Activated B cell treated with CpG ODN at 0.5 μM for 24 hours (primary cell): ENCODE results near the gene NOD1. TPM values are rescaled to one million over a fixed set of nuclear protein-coding genes. Genes with fewer than 3 reads are reported as not detected.
"Not testable (repeated sequence)": the region's sequence is repeated elsewhere in the genome, so short reads cannot be mapped to it uniquely, and the experiment has no call there.

Experiments used
- ATAC-seq: fragments of 200-7000 bp; cut with Tn5 transposase; one replicate; pipeline ENCODE4 v1.10.0; 2021; ENCODE audit warnings: low read depth, mild to moderate bottlenecking, moderate library complexity
- CTCF ChIA-PET: fragments of 350-600 bp; sonication (Branson Sonifier 250); formaldehyde crosslinking; loops from one replicate; lab custom pipeline; 2021; ENCODE audit warnings: antibody characterized with exemption; lab: Charles Lee
- POLR2A ChIA-PET: fragments of 350-600 bp; sonication (Branson Sonifier 250); formaldehyde crosslinking; loops from one replicate; lab custom pipeline; 2021; ENCODE audit warnings: antibody characterized with exemption; lab: Charles Lee
- DNase-seq: peaks from one replicate; pipeline ENCODE4 v3.0.0; 2022
- H3K27ac Mint-ChIP-seq: one replicate; pipeline ENCODE4 v1.8.0; 2020; ENCODE audit warnings: mixed read lengths
- H3K27me3 Mint-ChIP-seq: one replicate; pipeline ENCODE4 v1.8.0; 2021; ENCODE audit warnings: mixed read lengths
- H3K36me3 Mint-ChIP-seq: one replicate; pipeline ENCODE4 v1.8.0; 2021; ENCODE audit warnings: low read depth, mixed read lengths
- H3K4me1 Mint-ChIP-seq: one replicate; pipeline ENCODE4 v1.8.0; 2021; ENCODE audit warnings: mixed read lengths
- H3K4me3 Mint-ChIP-seq: one replicate; pipeline ENCODE4 v1.8.0; 2020; ENCODE audit warnings: mild to moderate bottlenecking, mixed read lengths
- H3K9me3 Mint-ChIP-seq: one replicate; pipeline ENCODE4 v1.8.0; 2020; ENCODE audit warnings: mixed read lengths
- CTCF ChIP-seq: fragments of 200-600 bp; IDR thresholded peaks from one replicate; pipeline ENCODE4 v1.8.0; 2022; ENCODE audit warnings: antibody characterized with exemption, mild to moderate bottlenecking
- intact Hi-C: fragments of 100-400 bp; cut with micrococcal nuclease; formaldehyde crosslinking; loops from one replicate; pipeline ENCODE4 v1.15.1; 2024
- total RNA-seq: library from RNA; stranded (reverse); gene quantifications from 2 replicates; pipeline ENCODE4 v1.2.3, GENCODE V29; 2022

Gene NOD1
- total RNA-seq, 1 donor from 2014 or later: 14.0 TPM

GRCh38 chr7:30422922-30423321 is 55.7 kb downstream of the NOD1 start:
- intact Hi-C loops: no loop called here
- Mint-ChIP-seq H3K27ac (no peak overlapping the region), H3K27me3 (no peaks in the 10 kb centered on the region), H3K9me3 (peaks cover 4% of the 10 kb centered on the region), H3K36me3 (peaks cover 45% of the 10 kb centered on the region), H3K4me1 (peaks cover 2% of the 10 kb centered on the region), H3K4me3 (no peak overlapping the region)
- ATAC-seq (no peak), DNase-seq (no peak)
- CTCF ChIA-PET: interaction anchor here (0.9 to 1.4 kb wide), 2 partner anchors 24 to 141 kb away, joined by 3 read pairs; no protein-coding TSS in a partner anchor
- no peak for TF ChIP-seq CTCF
- POLR2A ChIA-PET: no interaction called here

- Mint-ChIP-seq H3K36me3 (peaks cover 33% of the 10 kb centered on the region), H3K27me3 (no peaks in the 10 kb centered on the region), H3K4me3 (no peak overlapping the region), H3K9me3 (peaks cover 4% of the 10 kb centered on the region), H3K27ac (no peak overlapping the region), H3K4me1 (no peaks in the 10 kb centered on the region)
- no peak for TF ChIP-seq CTCF
- intact Hi-C loops: no loop called here
- ChIA-PET POLR2A (no interaction called here), CTCF (no interaction called here)
- ATAC-seq: no peak
- no peak for DNase-seq
These were observed 56.9 kb downstream of the NOD1 start for GRCh38 chr7:30421647-30422196.

GRCh38 chr7:30420662-30421061 is 57.9 kb downstream of the NOD1 start:
- ATAC-seq (no peak), DNase-seq (no peak)
- no peak overlapping the region for H3K4me3 Mint-ChIP-seq
- intact Hi-C loops: no loop called here
- H3K4me1 Mint-ChIP-seq: no peaks in the 10 kb centered on the region
- no peaks in the 10 kb centered on the region for H3K27me3 Mint-ChIP-seq
- ChIA-PET POLR2A (no interaction called here), CTCF (no interaction called here)
- H3K27ac Mint-ChIP-seq: no peak overlapping the region
- H3K9me3 Mint-ChIP-seq: peaks cover 4% of the 10 kb centered on the region
- H3K36me3 Mint-ChIP-seq: peaks cover 23% of the 10 kb centered on the region
- no peak for TF ChIP-seq CTCF

GRCh38 chr7:30420080-30420479 is 58.5 kb downstream of the NOD1 start:
- ATAC-seq, H3K9me3 Mint-ChIP-seq, DNase-seq, H3K4me1 Mint-ChIP-seq, CTCF ChIA-PET, POLR2A ChIA-PET, intact Hi-C loops, H3K4me3 Mint-ChIP-seq, H3K27me3 Mint-ChIP-seq, H3K27ac Mint-ChIP-seq: not testable (repeated sequence)
- peaks cover 17% of the 10 kb centered on the region for H3K36me3 Mint-ChIP-seq

- Mint-ChIP-seq H3K4me3 (no peak overlapping the region), H3K9me3 (no peaks in the 10 kb centered on the region), H3K27ac (no peak overlapping the region), H3K27me3 (no peaks in the 10 kb centered on the region), H3K4me1 (peaks cover 33% of the 10 kb centered on the region), H3K36me3 (no peaks in the 10 kb centered on the region)
- intact Hi-C loops: loop anchor here (1.0 to 2.0 kb wide), 4 partner anchors 129 to 493 kb away; partner anchors contain the start of gene ZNRF2
- ChIA-PET POLR2A (no interaction called here), CTCF (interaction anchor here (1.3 to 1.6 kb wide), 2 partner anchors 137 to 249 kb away, joined by 3 to 14 read pairs; no protein-coding TSS in a partner anchor)
- no peak for DNase-seq
- no peak for ATAC-seq
- TF ChIP-seq CTCF: no peak
These were observed 64.7 kb downstream of the NOD1 start for GRCh38 chr7:30413864-30414263.
